GM19240 (cell line): ENCODE results near the gene NAV2.

Experiments
- DNase-seq: peaks from one replicate; pipeline ENCODE4 v3.0.0; 2011; ENCODE audit warnings: low spot score; ENCODE audit not compliant: insufficient read length

NAV2 gene

DNA sequence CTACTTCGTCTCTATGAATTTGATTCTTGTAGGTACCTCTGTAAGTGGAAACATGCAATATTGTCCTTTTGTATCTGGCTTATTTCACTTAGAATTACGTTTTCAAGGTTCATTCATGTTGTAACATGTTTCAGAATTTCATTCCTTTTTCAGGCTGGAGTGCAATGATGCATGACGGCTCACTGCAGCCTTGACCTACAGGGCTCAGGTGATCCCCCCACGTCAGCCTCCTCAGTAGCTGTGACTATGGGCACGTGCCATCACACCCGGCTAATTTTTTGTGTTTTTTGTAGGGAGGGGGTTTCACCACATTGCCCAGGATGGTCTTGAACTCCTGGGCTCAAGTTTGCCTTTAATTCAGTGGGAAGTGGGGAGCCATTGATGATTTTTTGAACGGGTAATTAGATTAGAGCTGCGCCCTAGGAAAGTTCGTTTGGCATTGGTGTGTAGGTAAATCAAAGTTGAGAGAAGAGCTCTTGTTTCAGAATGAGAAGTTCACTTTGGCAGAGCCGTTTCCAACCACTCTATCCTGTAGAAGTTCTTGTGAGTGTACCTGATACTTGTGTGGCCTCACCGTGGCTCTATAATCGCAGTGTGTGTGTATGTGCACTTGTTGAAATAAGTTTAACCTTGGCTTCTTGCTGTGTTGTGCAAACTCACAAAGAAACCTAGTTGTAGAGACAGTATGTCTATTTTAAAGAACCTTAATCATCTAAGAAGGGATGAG lies 115.9 kb downstream of the NAV2 start:
- no peak for DNase-seq

DNA sequence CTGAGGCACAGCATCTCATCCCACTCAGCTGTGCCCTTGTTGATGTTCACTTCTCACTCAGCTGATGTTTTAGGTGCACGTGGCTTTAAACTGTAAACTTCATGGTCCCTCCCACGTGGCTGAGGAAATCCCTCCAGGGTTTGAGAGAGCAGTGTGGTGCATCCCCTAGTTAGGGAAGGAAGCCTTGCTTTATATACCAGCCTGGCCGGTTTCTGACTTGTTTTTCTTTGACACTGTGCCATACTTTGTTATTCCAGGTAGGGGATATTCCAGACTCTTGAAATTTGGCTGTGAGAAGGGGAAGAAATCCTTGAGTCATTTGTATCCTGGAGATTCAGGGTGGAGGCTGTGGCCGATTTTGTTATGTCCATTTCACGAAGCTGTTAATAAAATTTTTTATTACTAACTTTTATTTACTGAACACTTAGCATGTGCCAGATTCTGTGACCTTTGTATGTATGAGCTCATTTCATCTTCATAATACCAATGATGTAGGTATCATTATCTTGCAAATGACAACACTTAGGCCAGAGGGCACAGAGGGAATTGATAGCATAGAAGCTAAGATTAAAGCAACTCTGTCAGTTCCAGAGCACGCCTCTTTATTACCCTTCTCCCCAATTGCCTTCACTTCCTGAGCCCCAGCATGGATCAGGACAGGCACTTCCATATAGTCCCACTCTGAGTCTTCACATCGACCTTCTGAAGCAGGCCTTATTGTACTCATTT lies 116.6 kb downstream of the NAV2 start:
- DNase-seq, result no peak

DNA sequence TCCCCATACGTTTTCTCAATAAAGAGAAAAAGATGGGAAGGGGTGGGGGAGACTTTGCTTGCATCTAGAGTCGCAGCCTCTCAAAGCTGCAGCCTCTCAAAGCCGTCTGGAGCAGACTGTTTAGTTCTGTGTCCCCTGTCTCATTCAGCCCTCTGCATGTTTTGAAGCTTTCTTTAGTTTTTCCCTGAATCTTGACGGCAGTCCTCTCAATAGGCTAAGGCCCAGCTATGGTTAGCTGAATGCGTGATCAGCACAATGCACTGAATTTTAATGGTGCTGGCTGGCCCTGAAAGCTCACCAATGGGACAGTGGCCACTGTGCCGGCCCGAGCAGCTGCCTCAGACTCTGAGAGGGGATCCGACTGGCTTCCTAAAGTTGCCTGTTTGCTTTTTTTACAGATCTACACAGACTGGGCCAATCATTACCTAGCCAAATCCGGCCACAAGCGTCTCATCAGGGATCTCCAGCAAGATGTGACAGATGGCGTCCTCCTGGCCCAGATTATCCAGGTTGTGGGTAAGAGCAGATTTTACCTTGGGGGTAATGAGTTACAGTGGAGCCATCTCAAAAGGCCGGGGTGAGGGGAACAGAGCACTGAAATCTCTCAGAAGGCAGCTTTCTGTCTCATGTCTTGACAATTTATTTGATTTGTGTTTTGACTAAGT lies 119.6 kb downstream of the NAV2 start:
- no peak for DNase-seq

DNA sequence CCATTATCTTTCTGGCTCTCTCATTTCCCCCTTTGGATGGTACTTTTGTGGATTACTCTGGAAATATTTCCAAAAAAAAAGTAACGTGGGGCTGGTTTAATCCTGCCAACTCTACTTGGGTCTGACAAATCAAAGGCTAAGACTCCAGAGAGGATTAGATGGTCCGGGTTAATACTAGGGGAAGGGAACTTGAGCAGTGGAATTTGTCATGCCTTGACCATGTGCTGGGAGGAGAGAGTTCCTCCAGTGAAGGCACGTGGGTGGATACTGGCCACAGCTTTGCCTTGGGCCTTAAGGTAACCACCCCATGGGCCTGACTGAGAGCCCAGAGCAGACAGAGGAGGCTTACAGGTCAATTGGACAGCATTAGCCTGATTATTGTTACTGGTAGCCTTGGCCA lies 120.3 kb downstream of the NAV2 start:
- DNase-seq, result no peak

DNA sequence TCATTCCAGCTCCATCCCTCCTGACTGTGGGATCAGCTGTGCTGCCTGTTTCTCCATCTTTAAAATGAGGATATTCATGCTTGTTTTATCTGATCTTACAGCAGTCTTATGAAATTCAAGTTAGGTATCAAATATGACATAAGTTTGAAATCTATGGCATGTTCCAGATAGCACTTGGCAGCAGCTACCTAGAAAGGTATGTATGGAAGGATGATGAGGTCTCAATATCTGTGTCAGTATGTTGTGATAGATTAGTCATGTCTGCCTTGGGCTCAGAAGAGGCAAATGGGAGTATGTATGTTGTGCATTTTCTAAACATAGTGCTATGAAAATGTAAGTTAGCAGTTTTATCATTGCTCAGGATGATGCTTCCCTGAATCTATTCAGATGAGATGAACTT lies 122.1 kb downstream of the NAV2 start:
- no peak for DNase-seq

DNA sequence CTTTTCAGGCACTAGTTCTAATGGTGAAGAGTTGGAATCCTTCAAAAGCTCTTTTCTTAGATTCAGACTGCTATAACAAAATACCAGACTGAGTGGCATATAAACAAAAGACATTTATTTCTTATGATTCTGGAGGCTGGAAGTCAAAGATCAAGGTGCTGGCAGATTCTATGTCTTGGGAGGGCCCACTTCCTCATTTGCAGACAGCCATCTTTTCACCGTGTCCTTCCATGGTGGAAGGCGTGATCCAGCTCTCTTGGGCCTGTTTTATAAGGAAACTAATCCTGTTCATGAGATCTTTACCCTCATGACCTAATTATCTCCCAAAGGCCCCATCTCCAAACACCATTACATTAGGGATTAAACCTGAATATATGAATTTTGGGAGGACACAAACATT lies 124.0 kb downstream of the NAV2 start:
- DNase-seq, result no peak

DNA sequence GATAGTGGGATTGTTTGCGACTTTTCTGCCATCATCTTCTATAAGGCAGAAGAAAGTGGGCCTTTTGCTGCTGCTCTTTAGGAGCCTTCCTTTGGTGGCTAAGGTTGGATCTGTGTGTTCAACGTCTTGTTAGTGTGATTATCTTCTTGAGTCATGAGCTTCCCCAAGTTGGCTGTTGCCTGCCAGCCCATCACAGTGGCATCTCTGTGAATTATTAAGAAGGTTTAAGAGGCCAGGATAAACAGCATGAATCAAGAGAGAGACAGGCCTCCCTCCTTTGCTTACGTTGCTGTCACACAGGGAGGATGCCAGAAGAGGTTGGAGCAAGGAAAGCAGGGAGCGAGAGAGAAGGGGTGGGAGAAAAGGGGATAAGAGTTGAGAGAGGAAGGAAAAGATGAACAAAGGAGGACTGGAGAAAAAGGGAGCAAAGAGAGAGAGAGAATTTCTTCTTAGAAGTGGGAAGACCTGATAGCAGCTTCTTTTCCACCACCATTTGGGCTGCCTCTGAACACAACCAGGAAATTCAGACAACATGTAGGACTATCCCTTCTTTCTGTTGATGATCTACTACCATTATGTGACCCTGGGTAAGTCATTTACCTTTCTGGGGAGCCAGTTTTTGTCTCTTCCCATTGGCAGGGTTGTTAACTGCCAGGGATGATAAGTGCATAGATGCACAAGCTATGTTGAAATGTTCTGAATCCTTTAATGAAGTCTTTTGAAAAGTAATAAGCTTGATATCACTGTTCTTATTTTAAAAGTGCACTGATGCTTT lies 126.5 kb downstream of the NAV2 start:
- no peak for DNase-seq

DNA sequence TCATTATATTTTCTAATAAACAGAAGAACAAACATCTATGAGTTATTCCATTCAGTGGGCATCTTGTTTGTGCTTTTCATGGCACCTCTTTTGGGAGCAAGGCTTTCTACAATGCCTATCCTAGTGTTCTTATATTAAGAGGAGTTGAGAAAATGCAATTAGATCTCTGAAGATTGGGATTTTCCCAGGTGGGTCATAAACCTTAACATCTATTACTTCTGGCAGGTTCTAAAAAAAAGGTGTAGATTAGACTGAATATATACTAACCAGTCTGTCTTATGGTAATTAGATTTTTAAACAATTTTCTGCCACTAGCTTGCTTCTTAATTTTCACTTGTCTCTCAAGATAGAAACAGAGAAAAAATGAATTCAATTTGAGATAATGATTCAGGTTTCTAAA lies 128.3 kb downstream of the NAV2 start:
- DNase-seq, result no peak

DNA sequence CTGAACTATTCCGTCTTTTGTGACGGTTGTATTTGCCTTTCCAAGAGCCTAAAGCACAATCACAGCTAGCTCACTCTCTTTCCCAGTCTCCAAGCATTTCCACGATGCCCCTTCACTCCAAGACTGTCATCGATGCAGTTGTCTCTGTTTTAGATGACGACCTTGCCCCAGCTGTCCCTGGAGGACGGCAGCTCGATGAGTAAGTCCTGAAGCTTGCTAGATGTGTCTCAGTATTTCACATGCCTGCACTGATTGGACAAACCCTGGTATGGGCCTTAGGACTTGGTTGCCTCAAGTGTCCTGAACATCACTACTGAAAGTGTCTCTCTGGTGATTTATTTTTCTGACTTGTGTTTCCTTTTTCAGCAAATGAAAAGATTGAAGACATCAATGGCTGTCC lies 129.9 kb downstream of the NAV2 start:
- DNase-seq, result no peak

DNA sequence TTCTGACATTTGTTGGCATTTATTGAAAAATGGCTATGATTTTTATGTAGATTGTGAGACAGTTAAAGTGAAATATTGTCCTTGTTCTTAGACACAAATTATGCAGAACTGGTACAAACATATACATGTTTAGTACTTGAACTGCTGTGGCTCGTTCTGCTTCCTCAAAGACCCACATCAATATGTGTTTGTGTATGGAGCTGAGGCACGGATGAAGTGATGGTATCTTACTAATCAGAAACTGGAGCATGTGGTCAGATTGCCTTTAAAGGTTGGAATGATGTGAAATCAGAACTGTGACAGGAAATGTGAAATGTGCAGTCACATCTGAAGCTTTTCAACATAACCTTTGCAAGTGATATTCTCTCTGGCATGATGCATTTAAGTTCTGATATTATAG lies 130.4 kb downstream of the NAV2 start:
- DNase-seq, result no peak

DNA sequence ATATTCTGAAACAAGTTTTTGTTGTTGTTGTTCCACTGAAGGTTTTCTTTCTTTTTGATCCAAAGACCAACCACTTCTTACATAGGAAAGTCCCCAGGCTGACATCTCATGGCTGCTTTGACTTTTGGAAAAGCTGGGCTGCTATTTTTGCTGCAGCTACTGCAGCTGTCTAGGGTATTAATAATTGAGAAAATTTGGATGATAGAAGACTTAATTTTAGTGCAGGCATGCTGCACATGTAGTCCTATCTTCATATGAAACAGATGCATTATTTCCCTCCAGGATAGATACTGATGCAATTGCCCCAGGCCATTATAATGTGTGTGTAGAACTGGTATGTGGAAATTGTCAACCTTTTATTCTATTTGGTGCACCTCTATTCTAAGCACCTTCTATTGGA lies 131.4 kb downstream of the NAV2 start:
- DNase-seq, result no peak

DNA sequence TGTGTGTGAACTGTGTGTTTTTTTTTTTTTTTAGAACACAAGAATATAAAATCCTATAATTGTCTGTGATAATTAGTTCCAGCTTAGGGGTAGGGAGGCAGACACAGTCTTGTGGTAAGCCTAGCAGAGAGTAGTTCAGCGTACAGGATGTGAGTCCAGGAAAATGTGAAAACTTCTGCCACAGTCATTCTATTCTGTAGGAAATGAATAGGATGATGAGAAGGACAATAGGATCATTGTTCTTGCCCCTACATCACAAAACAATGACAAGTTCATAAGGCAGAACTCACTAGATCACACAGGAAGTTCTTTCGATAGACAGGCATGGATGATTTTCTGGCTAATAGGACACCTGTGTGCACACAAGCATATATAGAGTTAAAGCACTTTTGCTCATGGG lies 132.2 kb downstream of the NAV2 start:
- no peak for DNase-seq

DNA sequence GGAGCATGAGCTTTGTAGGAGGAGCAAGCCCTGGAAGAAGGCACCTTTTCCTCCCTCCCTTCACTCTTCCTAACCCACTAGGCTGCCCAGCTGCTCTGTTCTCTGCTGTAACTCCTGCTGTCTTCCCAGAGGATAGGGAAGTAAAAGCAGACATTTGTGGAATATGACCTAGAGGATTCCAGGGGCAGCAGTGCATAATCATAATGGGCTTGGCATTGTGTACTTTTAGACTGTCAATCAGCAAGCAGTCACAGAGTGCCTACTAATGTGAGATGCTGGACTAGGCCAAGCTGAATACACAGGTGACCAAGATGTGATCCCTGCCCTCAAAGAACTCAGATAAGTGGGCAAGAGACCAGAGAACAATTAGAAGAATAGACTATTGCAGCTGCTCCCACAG lies 133.0 kb downstream of the NAV2 start:
- no peak for DNase-seq

DNA sequence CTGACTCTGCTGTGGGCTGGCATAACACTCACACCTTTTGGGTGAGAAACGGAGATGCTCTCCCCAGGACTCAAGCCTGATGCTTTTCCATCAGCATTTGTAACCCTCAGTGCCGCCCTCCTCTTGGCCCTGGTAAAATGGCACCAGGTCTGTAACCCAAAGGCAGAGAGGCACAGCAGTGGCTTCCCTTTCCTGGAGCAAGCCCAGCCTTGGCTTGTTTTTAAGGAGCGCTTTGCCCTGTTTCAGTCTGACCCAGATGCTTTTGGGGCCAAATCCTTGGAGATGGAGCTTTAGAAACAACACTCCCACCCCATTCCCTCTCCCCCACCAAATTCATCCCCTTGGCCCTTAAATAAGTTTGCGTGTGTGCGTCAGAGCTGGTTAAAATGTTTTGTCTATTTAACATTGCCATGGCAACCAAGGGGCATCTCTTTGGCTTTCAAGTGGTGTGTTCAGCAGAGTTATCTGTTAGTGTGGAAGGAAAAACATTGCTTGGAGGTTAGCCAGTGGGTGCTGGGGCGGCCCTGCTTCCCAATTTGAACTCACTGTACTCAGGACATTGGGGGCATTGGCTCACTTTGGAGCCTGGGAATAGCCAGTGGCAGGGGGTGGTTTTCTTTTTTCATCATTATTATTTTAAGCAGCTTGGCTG lies 134.1 kb downstream of the NAV2 start:
- no peak for DNase-seq

DNA sequence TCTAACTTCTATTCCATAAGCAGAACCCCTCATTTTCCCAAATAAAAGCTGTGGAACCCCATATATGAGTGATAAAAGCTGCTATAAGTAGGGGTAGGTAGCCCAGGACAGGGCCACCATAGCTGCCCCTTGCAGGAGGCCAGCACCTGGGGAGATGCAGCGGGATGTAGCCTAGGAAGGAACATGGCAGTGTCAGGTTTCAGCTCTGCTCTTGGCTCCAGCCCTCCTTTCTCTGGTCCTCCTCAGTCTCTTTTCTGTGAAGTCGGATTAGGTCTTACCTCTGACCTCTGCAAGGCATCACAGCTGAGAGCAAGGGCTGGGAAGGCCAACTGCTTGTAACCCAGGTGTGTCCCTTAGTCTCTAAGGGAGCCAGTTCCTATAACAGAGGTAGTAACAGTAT lies 135.6 kb downstream of the NAV2 start:
- DNase-seq, result no peak

DNA sequence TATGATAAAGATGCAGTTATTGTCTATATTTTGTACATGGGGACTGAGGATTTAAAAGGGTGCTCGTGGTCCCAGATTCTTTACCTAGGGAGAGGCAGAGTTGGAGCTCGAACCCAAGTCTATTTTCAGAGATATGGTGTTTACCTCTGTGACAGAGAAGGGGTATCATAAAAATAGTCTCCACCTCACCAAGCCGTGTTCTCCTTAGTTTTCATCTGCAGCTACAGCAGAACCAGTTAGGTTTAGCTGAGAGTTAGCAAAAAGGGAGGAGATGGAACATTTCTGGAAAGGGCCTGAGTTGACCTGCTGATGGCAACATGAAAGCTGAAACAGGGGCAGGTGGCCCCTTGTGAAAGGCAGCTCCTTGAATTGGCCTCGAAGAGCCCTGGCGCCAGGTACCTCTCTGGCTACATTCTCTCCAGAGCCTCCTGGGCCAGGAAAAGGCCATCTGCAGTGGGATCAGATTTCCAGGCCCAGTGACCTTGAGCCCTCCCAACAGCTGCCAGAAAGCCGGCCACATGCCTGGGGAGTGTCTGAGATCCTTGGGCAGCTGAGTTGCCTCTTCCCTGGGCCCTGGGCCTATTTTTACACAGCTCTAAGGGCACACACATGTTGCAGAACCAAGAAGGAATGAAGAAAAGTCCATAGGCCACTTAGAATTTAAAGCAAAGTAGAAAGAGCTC lies 136.6 kb downstream of the NAV2 start:
- no peak for DNase-seq

DNA sequence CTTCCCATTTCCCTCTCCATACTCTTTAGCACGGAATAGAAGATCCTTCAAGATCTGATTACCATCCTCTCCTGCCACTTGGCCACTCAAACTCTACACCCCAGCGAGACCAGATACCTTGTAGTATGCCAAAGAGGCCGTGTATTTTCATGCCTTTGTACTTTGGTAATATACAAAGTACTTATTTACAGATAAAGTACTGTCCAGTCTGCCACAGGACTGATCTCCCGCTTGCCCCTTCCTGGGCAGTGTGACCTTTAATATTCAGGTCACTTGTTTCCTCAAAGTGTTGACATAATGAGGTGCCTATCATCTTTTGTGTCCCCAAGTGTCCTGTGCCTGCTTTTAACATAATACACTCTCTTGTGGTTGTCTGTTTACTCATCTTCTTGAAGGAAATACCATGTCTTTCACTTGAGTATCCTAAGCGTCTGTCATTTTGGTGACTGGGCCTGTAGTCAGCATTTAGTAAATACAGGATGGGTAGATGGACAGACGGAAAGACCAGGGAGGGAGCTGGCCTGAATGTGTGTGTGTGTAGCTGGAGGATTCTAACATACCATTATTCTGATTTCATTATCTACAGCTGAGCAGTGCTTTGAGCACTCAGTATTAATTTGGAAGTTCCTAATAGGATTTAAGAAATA lies 137.4 kb downstream of the NAV2 start:
- DNase-seq, result no peak

DNA sequence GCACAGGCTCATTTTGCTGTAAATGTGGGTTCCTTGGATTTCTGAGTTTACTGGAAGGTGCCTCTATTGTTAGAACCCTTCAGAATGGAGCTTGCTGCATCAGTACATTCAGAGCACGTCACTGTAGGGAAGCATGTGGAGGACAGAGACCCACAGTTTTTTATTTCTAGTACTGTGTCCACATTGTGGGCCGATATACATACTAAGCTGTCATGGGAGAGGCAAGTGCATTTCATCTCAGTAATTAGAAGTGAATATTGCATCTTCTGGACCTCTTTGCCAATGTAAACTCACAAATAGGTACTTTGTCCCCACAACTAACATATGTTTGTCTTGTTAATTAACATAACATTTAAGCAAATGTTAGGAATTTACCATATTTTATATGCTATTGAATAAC lies 139.7 kb downstream of the NAV2 start:
- no peak for DNase-seq

DNA sequence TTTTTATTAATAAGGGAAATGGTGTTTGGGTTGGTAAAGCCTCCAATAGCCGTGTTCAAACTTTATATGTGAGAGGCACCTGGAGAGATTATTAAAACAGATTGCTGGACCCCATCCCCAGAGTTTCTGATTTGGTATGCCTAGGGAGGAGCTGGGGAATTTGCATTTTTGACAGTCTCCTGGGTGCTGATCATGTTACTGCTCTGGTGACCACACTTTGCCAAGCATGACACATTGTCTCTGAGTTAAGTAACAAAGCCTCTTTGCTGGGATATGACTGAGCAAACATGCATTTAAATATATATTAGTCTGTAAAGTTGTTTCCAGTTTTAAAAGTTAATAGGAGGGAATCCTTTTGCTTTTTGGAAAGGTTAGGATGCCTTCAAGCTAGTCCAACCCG lies 140.4 kb downstream of the NAV2 start:
- no peak for DNase-seq

DNA sequence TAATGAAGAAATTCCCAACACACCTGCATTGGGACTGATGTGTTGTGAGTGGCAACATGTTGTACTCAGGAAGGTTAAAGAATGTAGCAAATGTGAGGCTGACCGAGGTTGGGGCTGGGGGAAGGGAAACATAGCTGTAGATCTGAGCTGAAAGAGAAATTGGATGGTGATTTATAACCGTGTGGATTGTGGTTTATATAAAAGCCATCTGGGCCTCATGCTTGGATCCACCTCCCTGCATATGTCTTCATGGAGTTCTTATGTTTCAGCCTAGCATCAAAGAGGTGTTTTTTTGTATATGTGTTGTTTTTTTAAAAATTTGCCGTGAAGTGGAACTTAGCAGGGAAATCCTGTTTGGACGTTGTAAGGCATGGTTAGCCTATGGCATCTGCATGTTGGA lies 141.3 kb downstream of the NAV2 start:
- no peak for DNase-seq
